ENCODE measurements around the gene GTF2F2.
"Not testable (repeated sequence)": the region's sequence is repeated elsewhere in the genome, so short reads cannot be mapped to it uniquely, and the experiment has no call there.

GTF2F2 gene

GRCh38 chr13:45178349-45179162, 58.2 kb downstream of the GTF2F2 start:
- DNase-seq (ENCODE audit: low read depth in 1 of 2, low spot score in 1 of 2) = no peak

- DNase-seq (ENCODE audit: low read depth in 1 of 2, low spot score in 1 of 2) = no peak
These were observed 59.1 kb downstream of the GTF2F2 start for GRCh38 chr13:45179428-45179827.

DNA sequence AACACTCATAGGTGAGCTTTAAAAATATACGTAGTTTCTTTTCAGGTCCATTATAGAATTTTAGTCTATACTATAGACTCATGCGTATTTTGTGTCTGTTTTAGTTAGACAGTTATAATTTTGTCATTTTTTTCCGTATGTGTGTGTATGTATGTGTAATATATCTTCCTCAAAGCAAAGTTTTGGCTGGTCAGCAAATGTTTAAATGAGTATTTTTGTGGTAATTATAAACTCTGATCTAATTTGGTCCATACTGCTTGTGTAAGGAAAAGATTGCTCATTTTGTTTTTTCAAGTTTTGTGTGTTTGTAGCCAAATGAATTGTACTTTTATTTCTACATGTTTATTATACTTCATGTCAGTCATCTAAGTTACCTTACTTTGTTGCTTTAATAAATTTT, 60.0 kb downstream of the GTF2F2 start:
- no peak for DNase-seq (ENCODE audit: low read depth in 1 of 2, low spot score in 1 of 2)

GRCh38 chr13:45180713-45181601, 60.6 kb downstream of the GTF2F2 start:
- no peak for DNase-seq (ENCODE audit: low read depth in 1 of 2, low spot score in 1 of 2)

DNA sequence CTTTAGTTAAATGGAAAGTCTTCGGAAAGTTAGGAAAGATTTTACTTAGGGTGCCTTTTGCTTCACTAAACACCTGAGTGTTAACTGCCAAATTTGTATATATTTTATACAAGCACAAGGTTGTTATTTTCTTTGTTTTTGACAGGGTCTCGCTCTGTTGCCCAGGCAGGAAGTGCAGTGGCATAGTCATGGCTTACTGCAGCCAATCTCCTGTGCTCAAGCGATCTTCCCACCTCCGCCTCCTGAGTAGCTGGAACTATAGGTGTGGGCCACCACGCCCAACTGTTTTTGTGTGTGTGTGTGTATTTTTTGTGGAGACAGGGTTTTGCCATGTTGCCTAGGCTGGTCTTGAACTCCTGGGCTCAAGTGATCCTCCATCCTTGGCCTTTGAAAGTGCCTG, 64.4 kb downstream of the GTF2F2 start:
- no peak for DNase-seq (ENCODE audit: low read depth in 1 of 2, low spot score in 1 of 2)

DNA sequence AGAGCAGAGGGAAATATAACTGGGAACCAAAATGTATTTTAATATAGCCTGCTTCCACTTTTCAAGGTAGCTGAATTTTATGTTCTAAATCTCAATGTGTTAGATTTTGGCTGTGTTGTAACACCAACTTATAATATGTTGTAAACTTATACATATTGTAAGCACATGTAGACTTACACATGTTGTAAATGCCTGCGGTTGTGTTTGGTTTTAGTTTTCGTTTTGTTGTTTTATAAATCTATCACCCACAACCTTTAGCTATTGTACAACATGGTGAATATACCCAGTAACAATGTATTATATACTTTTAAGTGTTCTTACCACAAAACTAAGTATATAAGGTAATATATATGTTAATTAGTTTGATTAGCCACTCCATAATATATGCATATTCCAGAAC, 65.0 kb downstream of the GTF2F2 start:
- DNase-seq (ENCODE audit: low read depth in 1 of 2, low spot score in 1 of 2) = no peak

GRCh38 chr13:45189077-45189476, 68.8 kb downstream of the GTF2F2 start:
- DNase-seq (ENCODE audit: low read depth in 1 of 2, low spot score in 1 of 2) = not testable (repeated sequence)

- DNase-seq (ENCODE audit: low read depth in 1 of 2, low spot score in 1 of 2) = not testable (repeated sequence)
These were observed 69.2 kb downstream of the GTF2F2 start for GRCh38 chr13:45189511-45189910.

- DNase-seq (ENCODE audit: low read depth in 1 of 2, low spot score in 1 of 2) = no peak
These were observed 71.6 kb downstream of the GTF2F2 start for GRCh38 chr13:45191874-45192273.

- no peak for DNase-seq (ENCODE audit: low read depth in 1 of 2, low spot score in 1 of 2)
These were observed 74.0 kb downstream of the GTF2F2 start for GRCh38 chr13:45194081-45194939.

DNA sequence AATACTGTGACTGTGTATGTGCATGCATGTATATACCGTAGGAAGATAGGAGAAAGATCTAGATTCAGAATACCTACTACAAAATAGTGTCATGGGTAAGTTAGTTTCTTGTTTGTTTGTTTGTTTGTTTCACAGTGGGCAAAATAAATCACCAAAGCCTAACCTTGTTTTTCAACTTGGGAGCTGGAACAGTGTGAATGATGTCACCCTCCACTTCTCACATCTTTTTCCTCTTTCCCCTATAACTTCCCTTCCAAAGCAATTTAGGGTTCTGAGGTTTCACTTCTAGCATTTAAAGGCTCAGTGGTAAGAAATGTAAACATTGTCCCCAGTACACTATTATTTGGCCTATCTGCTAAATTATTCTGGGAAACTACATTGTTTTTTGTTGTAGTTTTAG, 75.1 kb downstream of the GTF2F2 start:
- DNase-seq (ENCODE audit: low read depth in 1 of 2, low spot score in 1 of 2) = no peak

GRCh38 chr13:45196096-45196495, 75.8 kb downstream of the GTF2F2 start:
- DNase-seq (ENCODE audit: low read depth in 1 of 2, low spot score in 1 of 2) = no peak

DNA sequence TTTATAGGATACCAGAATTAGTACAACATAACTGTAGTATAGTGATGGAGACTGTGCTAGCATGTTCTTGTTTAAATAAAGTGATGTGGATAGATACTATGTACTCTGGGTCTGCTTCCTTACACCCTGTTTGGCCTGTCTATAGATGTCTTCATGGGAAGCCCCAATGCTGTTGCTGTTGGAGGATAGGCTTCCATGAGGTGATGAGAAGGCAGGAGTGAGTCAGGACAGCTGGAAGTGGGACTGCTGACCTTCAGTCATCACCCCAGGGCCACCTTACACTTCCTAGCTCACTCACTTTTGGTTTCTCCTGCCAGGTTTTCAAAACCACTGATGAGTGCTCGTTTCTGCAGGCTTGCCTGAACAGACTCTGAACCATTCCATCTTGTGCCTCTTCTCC, 76.3 kb downstream of the GTF2F2 start:
- DNase-seq (ENCODE audit: low read depth in 1 of 2, low spot score in 1 of 2) = no peak

DNA sequence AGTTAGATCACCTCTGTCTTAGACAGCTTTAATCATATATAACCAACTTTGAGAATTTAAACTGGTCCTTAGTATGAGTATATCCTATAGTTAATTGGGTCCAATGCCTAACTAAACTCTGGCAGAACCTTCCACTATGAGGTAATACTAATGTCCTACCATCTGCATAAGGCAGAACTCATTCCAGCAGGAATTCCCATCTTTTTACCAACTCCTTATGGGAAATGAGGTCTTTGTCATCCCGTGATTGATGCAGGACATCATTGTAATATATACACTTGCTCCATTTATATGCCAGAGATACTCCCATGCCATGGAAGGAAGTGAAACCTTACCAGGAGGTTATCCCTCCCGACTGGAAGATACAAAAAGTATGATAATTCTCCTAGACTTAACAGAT, 77.7 kb downstream of the GTF2F2 start:
- DNase-seq (ENCODE audit: low read depth in 1 of 2, low spot score in 1 of 2) = no peak

DNA sequence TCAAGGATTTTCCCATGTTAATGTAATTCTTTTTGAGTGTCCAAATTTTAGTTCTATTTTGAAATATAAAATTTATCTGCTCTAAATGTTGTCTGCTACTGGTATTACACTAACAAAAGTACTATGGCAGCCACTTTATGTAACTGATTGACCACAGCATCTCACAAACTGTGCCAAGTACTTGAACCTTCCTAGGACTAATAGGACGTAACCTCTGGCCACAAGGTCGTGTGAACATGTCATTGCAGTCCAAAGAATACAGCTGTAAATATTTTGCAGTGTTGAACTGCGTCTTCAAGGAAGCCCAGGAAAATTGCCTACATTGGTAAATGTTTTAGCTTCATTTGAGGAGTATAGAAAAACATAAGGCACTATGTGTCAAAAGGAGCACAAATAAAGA, 78.6 kb downstream of the GTF2F2 start:
- no peak for DNase-seq (ENCODE audit: low read depth in 1 of 2, low spot score in 1 of 2)

DNA sequence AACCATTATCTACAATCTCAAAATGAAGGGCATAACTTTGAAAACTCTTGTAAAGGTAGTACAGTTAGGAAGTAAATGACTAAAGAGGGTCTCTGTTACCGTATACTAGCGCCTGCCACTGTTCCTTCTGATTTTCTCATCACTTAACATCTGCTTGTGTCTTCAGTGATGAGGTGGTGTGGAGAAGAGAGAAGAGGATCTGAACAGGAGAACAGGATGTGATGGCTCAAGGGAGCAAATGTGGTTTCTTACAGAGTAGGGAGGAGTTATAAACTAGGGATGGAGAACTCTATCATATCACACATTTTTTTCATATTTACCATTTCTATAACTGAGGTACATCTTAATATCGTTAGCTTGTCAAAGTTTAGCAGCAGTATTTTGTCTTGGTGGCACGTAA, 79.4 kb downstream of the GTF2F2 start:
- DNase-seq (ENCODE audit: low read depth in 1 of 2, low spot score in 1 of 2) = no peak

DNA sequence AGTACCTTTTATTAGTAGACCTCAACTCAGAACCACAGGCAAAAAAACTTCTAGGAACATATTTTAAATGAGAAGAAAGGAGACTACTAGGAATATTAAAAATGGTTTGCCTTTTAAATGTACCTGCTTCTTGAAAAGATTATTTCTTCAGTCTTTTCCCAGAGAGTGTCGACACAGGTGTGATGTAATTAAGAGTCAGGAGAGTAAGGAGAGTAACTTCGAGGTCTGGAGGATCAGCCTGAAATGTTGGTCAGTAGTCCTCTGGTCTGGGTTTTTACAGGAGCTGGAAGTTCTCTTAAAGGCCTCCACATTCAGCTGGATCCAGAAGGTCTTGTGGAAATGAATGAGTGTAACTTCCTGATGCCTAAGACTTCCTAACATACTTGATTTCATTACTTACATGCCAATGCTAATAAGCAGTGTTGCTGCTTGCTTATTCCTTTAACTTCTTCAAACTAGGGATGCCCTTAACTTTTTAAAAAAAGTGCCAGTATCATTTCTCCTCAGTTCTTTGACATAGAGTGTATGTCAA, 80.5 kb downstream of the GTF2F2 start, which contains the start of gene KCTD4:
Gene KCTD4 (minus strand): TSS at position 345 of the 532 bp plus-strand sequence. CDS start 6,478 bp downstream, outside the sequence.
- no peak for DNase-seq (ENCODE audit: low read depth in 1 of 2, low spot score in 1 of 2)

DNA sequence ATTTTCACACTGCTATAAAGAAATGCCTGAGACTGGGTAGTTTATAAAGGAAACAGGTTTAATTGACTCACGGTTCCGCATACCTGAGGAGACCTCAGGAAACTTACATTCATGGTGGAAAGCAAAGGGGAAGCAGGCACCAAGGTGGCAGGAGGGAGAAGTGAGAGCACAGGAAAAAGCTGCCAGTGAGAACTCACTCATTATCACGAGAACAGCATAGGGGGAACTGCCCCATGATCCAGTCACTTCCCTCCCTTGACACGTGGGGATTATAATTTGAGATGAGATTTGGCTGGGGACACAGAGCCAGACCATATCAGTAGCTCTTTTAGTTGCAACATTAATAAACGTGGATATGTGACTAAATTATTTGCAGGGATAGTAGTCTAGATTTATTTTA, 84.8 kb downstream of the GTF2F2 start:
- DNase-seq (ENCODE audit: low read depth in 1 of 2, low spot score in 1 of 2) = no peak

- DNase-seq (ENCODE audit: low read depth in 1 of 2, low spot score in 1 of 2) = peak in 1 of 2 donors; percentile 18
These were observed 86.0 kb downstream of the GTF2F2 start for GRCh38 chr13:45206340-45206739.

DNA sequence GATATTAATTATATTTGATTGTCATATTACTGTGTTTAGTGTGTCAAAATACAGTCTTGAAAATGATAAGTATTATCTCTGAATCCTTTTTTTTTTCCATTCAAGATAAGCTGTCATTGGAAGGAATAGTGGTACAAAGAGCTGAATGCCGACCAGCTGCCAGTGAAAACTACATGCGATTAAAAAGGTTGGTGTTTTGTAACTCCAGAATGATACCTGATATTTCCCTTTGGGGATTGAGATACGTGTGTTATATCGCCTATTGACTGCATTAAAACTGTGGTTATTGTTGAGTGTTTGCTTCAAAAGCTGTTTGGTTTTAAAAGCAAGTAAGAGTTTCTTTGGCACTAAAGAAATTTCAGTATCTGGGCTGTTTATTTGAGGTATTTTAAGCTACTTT, 87.0 kb downstream of the GTF2F2 start:
- DNase-seq (ENCODE audit: low read depth in 1 of 2, low spot score in 1 of 2) = no peak

DNA sequence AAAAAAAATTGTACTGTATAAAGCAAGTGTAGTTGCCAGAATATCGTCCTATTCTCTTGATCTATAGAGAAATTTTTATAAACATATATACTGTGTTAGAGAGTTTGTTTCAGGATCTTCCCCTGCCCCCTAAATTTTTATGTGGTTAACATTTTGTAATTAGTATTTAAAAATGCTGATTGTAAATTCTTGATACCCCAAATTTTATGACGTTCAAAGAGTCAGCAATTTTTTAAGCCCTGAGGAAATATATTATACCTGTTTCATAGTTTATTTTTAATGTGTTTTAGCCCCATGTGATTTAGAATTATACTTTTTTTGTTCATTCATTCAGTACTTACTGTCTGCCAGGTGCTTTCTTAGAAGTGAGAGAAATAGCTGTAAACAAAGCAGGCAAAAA, 87.8 kb downstream of the GTF2F2 start:
- no peak for DNase-seq (ENCODE audit: low read depth in 1 of 2, low spot score in 1 of 2)

Data from activated CD4-positive, alpha-beta T cell treated with anti-CD3 and anti-CD28 coated beads, Interleukin-2, amount 50 U/mL, for 24 hours (primary cell).